Measurements from ENCODE around the gene RAB34.

RAB34 gene

GRCh38 chr17:28717578-28718332 lies at the start of gene RAB34:
TSS of gene RAB34 (minus strand) at chr17:28717868. CDS start at chr17:28717266, 602 bp downstream.
- no peak for DNase-seq

DNA sequence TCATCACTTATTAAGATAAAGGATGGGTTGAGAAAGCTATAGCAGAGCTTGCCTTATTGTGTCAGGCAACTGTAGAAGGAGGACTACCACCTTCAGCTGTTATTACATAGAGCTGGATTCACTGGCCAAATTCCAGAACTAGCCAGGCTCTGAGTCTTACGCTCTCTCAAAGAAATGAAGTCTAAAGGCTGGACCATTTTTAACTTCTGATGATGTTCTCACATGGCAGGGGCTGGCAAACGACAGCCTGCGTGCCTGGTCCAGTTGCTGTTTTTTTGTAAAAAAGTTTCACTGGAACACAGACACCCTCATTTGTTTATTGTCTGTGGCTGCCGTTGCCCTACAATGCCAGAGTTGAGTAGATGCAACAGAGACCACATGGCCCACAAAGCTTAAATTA lies 47.4 kb upstream of the RAB34 start:
- DNase-seq = no peak

DNA sequence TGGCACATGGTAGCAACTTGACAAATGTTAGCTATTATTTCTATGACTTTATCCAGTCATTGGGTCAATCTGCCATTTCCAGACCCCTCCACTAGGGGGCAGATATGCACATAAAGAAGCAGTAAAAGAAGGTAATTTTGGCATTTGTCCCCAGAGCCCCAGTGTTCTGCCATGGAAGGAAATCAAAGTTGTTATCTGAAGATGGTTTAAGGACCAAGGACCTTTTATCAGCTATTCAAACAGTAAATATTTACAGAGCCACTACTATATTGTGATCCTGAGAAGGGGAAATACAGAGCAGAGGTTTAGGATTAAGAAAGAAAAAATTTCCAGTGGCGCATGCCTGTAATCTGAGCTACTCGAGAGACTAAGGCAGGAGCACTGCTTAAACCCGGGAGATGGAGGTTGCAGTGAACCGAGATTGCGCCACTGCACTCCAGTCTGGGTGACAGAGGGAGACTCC lies 46.2 kb upstream of the RAB34 start:
- DNase-seq = peak; percentile 84

DNA sequence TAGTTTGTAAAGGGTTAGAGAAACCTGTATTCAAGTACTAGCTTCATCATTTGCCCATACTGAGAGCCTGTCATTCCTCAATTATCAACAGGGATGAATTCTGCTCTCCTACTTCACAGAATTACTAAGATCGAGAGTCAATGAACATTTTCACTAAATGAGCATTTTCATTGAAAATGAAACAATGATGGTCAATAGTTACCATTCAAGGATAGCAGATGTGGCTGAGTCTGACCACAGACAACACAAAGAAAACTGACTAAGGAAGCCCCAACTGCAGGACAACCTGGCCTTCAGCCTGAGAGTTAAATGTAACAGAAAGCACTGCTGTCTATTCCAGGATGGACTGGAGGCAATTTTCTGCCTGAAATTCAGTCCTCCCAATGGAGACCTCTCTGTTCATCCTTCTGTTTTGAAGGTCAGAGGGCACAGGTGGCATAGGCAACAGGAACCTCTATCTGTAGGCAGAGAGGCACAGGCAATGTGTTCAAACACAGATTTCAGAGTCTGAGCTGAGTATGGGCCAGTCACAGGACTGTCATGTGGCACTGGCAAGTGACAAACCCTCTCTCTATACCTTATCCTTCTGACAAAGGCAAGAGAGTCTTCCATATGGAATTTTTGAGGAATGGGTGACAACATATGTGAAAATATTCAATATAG lies 45.6 kb upstream of the RAB34 start:
- DNase-seq = peak; percentile 66

- DNase-seq = no peak
Measured at GRCh38 chr17:28760601-28761562, 43.2 kb upstream of the RAB34 start.

GRCh38 chr17:28759256-28759865 lies 41.7 kb upstream of the RAB34 start:
- no peak for DNase-seq

- no peak for DNase-seq
Measured at GRCh38 chr17:28758411-28759121, 40.9 kb upstream of the RAB34 start.

GRCh38 chr17:28756049-28756804 lies 38.6 kb upstream of the RAB34 start:
- DNase-seq = no peak

GRCh38 chr17:28755486-28755885 lies 37.8 kb upstream of the RAB34 start:
- DNase-seq = no peak

DNA sequence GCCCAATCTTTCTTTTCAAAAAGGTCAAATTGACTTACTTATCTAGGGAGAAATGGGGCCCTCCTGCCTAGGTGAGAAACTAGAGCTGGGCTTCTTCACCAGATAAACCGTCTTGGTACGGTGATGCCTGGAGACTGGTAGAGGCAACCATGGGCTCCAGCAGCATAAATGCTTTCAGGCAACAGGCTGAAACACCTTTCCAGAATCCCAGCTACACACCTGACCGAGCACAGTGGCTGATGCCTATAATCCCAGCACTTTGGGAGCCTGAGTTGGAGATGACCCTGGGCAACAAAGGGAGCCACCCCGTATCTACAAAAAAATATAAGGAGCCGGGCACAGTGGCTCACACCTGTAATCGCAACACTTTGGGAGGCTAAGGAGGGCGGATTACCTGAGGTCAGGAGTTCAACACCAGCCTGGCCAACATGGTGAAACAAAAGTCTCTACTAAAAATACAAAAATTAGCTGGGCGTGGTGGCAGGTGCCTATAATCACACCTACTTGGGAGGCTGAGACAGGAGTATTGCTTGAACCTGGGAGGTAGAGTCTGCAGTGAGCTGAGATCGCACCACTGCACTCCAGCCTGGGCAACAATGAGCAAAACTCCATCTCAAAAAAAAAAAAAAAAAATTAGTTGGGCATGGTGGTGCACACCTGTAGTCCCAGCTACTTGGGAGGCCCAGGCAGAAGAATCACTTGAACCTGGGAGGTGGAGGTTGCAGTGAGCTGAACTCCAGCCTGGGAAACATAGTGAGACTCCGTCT lies 34.1 kb upstream of the RAB34 start:
- DNase-seq = no peak

- DNase-seq = peak; percentile 95
Measured at GRCh38 chr17:28750178-28751047, 32.7 kb upstream of the RAB34 start.

DNA sequence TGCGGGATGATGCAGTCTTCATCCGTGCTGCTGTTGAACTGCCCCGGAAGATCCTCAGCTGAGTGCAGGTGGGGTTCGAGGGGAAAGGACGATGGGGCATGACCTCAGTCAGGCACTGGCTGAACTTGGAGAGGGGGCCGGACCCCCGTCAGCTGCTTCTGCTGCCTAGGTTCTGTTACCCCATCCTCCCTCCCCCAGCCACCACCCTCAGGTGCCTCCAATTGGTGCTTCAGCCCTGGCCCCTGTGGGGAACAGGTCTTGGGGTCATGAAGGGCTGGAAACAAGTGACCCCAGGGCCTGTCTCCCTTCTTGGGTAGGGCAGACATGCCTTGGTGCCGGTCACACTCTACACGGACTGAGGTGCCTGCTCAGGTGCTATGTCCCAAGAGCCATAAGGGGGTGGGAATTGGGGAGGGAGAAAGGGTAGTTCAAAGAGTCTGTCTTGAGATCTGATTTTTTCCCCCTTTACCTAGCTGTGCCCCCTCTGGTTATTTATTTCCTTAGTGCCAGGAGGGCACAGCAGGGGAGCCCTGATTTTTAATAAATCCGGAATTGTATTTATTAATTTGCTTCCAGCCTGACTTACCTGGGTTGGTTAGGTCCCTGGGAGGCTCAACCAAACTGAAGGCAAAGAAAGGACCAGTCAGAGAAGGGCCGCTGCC lies 32.0 kb upstream of the RAB34 start:
- DNase-seq = no peak

DNA sequence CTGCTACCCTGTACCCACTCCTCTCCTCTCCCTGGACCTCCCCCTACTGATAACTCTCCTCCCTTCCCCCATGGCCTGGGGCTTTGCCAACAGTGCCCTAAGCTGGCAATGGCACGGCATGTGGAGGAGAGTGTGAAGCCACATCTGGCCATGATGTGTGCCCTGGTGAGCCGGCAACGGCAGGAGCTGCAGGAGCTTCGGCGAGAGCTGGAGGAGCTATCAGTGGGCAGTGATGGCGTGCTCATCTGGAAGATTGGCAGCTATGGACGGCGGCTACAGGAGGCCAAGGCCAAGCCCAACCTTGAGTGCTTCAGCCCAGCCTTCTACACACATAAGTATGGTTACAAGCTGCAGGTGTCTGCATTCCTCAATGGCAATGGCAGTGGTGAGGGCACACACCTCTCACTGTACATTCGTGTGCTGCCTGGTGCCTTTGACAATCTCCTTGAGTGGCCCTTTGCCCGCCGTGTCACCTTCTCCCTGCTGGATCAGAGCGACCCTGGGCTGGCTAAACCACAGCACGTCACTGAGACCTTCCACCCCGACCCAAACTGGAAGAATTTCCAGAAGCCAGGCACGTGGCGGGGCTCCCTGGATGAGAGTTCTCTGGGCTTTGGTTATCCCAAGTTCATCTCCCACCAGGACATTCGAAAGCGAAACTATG lies 31.3 kb upstream of the RAB34 start:
- no peak for DNase-seq

GRCh38 chr17:28747801-28748750 lies 30.4 kb upstream of the RAB34 start:
- no peak for DNase-seq

- DNase-seq = no peak
Measured at GRCh38 chr17:28747051-28747691, 29.5 kb upstream of the RAB34 start.

DNA sequence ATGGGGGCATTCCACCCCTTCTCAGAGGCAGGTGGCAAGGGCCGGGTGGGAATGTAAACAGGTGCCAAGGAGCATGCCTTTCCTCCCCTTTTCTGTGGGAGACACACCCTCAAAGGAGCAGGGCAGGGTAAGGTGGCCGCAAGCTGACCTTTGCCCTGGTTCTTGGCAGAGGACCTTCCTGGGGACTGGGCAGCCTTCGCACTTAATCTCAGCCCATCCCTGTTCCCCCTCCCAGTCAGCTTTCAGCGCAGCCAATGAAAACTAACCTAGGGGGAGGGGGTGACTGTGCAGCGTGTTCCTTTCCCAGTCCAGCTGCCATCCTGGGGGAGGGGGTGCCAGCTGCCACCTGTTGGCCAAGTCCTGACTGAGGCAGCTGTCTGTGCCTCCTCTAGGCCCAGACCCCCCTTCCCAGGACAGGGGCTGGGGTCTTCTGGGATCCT lies 29.0 kb upstream of the RAB34 start:
- no peak for DNase-seq

Measured in activated CD4-positive, alpha-beta T cell treated with anti-CD3 and anti-CD28 coated beads, Interleukin-2, Interleukin-6, amounts not matched to agents 100 ng/mL and 50 ng/mL, durations not matched to agents 16 hours and 8 hours (primary cell).